Fibroblast of skin of right quadriceps (primary cell): ENCODE measurements around the gene LRRC4C.

Experiments
- DNase-seq: peaks from one replicate; pipeline ENCODE4 v3.0.0-alpha.2; 2013

The LRRC4C gene

DNA sequence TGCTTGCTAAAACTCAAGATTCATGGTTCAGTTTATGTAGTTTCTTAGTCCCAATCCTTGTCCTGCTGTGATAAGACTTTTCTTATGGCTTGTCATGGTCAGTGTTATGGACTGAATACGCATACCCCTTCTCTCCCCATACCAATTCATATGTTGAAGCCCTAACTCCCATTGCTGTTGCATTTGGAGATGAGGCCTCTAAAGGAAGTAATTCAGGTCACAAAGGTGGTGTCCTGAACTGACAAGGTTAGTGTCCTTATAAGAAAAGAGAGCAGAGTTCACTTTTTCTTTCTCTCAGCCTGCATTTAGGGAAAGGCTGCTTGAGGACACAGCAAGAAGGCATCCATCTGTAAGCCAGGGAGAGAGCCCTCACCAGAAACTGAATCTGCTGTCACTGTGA lies 618.2 kb downstream of the LRRC4C start:
- no peak for DNase-seq

DNA sequence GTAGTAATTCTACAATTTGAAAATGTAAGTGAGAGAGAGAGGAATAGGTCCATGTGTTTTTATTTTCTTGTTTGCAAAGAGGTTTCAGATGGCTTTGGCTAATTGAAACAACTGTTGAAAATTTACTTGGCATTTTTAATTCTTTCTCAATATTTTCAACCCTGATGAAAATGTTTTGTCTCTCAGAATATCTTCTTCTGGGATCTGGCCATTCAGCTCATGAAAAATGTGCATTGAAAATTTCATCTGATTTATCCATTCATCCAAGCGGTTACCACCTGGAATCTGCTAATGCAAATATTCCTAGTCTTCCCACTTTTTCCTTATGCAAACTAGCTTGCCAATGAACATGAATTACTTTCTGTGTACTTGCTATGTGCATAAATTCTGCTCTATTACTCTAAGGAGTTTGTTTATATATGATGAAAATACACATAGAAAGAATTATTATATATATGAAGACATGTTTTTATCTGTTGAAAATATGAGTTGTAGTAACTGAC lies 621.2 kb downstream of the LRRC4C start:
- no peak for DNase-seq

DNA sequence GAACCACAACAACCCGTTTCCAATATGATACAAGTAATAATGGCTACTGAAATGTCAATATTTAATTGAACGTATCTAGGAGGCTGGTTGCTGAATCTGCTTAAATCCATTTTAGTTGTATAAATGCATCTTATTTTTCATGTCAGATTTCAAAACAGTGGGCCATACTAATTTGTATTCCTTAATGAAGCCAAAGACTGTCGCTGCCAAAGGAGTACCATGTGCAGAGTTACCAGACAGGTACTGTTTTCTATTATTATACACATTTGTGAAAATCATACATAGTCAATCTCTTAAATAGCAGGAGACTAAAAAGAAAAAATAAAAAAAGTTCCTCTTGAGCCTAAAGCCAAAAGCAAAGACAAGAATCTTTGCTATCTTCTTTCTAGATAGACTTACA lies 632.3 kb downstream of the LRRC4C start:
- DNase-seq, result no peak

DNA sequence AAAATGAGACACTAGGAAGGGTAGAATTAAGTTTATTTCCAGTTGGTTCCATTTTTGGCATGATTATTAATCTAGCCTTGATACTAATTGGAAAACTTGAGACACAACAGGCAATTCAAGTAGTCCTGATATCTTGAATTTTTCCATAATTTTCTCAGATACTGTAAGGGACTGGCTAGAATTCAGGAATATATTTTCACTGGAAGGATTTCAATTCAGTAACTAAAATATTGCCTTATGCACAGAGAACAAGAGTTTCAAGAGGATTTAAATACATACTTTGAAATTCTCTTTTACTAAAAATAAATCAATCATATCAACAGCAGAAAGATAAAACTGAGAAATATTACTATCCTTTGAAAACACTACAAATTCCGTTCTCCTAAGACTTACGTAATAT lies 632.9 kb downstream of the LRRC4C start:
- no peak for DNase-seq

DNA sequence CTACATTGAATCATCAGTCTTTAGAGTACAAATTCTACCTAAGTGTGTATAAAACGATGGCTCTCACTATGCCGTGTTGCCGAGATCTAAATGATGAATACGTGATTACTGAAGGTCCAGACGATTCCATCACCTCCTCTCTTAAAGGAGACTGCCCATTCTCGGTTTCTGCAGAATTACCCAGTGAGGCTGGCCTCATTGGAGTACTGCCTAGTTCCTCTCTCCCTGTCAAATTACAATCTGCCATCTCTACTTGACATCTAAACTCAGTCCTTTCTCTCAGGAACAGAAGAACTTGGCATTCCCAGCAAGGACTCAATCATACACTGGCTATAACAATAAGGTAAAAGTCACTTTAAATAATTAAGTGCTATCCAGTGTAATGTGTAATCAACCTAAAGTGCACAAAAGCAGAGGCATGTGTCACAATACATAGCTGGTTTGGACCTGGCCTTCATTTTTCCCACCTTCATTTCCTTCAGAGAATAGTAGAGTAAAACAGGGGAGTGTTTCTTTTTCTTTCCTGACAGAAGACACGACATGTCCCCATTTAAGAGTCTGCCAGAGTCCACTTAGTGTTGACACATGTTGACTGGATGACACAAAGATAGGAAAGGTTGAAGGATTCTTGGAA lies 634.1 kb downstream of the LRRC4C start:
- DNase-seq, result no peak

DNA sequence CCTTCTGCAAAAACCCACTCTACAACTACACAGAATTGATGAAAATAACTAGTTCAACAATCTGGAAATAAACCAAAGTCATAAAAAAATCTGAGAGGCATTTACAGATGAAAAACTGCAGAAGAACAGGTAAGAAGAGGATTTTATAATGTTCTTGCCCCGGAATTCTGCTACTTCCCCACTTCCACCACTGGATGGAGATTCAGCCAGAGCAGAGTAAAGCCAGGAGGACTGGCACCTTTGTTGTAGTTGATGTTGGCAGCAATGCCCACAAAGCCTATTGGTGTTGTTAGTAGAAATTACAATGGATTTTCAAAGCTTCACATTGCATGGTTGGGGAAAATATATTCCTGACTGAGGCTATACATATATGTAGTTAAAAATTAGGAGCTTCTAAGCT lies 640.2 kb downstream of the LRRC4C start:
- no peak for DNase-seq

DNA sequence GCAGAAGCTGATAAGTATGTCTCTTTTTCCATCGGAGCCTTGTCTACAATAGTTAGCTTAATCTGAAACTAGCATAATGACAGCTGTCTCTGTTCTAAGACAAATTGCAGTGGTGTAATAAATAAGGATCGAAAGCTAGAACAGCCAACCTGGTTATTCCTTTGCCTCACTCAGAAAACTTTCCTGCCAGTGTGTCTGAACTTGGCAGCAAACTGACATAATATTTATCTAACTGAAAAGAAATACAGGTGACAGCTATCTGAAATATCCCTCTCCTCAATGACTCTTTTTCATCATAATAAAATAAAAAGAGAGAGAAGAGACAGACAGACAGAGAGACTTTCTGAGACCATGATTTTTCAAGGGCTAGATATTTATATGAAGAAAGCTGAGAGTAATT lies 642.5 kb downstream of the LRRC4C start:
- DNase-seq, result no peak

DNA sequence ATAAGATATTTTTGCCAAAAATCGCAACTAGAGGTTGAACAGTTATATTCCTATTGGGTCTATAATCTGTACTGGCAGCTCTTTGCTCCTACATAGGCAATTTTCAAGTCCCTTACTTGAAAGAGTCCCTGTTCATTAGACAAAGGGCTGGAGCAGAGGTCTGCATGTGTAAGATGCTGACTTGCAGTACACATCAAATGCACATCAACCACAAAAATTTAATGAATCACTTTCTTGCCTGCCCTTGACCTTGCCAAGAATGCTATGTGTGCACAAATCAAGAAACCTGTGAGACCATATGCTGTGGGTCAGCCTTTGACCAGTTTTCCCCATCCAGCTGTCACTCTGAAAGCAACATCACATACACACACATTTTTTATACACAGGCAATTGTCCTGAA lies 661.5 kb downstream of the LRRC4C start:
- DNase-seq, result peak; percentile 46

DNA sequence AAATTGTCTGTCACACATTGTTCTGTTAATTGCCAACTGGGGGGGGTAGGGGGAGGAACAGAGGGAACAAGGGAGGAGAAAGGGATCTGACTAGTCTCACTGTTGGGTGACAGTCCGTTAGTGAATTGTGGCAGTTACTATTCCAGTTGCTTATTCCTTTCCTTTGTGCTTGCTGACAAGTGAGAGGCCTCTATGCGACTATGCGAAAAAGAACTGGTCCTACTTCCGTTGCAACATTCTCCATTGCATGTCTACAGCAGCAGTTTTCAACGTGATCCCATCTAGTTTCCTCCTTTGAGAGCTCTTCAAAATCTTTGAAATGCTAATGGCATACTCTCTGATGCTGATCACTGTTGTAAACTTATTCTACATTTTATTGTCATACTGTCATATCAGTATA lies 672.2 kb downstream of the LRRC4C start:
- DNase-seq, result no peak

DNA sequence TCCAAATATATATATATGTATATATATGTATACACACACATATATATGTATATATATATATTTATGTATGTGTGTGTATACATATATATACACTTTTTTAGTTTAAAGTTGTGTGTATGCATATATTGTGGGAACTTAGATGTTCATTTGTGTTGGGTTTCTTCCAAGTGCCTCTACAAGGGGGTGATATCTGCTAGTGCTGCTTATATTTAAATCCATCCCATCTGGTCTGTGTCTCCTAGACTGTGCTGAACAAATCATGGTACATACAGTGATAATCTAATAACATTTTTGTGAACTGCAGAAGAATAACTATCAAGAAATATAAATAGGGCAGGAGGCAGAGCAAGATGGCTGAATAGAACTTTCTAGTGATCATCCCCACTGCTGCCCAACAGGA lies 696.4 kb downstream of the LRRC4C start:
- no peak for DNase-seq

DNA sequence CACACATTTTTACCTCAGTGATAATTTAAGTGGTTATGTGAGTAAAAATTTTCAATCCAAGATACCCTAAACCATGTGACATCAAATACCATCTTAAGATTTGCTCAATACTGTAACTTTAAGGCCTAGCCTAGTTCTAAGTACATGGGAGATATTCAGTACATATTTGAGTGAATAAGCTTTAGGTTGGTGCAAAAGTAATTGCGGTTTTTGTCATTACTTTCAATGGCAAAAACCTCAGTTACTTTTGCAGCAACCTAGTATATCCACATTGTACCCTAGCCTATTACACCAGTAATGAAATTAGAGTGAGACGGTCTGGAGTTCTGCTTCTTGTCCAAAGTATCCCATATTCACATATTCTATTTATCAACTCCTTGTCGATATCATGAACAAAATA lies 700.1 kb downstream of the LRRC4C start:
- DNase-seq, result no peak

DNA sequence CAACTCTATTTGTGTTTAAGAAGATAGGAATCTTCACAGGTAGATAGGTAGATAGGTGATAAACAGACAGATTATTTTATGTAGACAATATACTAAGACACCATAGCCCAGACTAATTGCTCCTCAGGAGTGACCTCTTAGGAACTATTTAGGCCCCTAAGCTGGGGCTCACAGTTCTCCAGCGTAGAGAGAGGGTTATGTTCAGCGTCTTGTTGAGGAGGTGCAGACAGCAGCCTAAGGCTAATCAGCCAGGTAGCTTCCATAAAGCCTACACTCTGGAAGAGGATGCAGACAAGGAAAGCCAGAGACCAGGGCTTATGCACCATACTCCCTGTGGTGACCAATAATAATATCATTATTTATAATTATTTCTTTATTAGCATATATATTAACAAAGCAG lies 705.2 kb downstream of the LRRC4C start:
- no peak for DNase-seq

DNA sequence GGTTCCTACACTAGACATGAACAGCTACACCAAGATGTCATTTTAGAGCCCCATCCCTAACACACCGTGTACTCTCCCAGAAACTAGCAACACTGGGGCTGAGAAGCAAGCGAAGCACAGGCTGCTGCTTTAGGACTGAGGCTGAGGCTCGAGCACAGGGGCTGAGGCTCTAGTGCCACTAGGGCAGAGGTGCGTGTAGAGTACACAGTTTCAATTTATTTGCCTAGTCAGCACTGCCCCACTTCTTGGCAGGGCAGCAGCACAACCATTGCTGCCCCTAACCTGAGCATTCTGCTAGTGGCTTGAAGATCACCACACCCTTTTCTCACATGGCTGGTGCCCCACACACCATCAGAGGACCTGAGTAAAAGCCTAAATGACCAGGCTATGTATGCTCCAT lies 713.2 kb downstream of the LRRC4C start:
- DNase-seq, result no peak

DNA sequence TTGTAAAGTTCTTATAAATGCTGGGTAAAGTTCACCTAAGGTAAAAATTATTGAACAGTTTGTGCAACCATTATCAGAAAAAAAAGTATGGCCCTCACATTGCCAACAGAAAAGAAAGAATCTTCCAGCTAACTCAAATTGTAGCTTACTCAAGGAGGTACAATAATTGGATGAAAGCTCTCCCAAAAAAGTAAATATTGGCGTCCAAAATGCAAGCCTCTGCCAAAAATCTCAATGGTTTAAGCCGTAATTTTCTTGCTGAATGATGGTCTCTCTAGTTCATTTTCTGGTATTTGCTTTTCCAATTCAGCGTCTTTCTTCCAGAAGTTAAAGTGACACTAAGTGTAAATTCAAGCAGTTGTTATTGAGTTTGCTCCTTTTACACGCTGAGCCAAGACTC lies 727.3 kb downstream of the LRRC4C start:
- no peak for DNase-seq

DNA sequence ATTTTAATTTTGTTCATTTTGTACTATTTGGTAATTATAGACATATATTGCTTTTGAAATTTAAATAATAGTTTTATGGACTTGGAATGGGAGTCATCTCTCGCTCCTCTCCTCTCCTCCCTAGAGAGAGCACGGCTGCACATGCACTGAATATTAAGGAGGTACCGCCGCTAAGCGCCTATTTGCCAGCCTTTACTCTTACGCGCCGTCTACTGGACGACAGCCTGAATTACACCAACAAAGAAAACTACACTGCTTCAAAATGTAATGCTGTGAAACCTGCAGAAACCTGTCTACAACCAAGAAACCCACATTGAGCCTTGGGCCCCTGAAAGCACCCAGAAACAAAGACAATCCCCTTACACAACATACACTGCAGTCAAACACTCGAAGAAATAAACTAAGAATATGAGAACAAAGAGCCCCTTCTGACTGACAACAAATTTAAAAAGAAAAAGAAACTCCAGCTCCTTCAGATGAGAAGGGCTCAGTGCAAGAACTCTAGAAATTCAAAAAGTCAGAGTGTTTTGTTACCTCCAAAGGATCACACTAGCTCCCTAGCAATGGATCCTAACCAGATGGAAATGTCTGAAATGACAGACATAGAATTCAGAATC lies 737.2 kb downstream of the LRRC4C start:
- DNase-seq, result peak; percentile 17

DNA sequence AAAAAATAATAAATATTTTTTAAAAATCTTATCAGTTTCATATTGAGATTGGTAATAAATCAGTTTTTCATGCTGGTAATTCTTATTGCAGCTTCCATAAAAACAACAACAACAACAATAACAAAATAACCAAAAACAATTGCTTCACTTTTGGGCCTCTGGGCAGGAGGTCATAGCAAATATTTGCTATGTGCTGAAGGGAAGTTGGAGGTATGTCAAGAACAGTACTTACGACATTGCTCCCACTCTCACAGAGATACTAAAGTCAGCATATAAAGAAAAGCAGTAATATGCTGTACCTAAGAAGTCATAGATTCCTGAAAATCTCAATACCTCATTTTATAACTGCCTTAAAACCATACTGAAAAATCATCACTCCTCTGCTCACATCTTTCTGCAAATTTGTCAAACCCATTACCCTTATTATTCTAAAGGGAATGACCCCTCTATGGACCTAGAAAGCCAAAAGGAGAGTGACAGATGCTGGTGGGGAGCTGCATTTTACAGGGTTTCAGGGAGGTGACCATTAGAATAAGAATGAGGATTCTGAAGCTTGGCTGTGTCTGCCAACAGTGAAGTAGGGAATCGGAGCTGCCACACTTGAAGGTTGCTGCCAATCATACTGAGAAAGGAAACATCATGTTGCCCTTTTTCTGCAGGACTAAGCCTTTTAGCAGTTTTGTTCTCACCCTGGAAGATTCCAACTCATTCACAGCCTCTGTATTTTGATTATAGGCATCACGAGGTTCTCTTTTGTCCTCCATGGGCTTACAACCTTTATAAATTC lies 742.9 kb downstream of the LRRC4C start:
- no peak for DNase-seq

DNA sequence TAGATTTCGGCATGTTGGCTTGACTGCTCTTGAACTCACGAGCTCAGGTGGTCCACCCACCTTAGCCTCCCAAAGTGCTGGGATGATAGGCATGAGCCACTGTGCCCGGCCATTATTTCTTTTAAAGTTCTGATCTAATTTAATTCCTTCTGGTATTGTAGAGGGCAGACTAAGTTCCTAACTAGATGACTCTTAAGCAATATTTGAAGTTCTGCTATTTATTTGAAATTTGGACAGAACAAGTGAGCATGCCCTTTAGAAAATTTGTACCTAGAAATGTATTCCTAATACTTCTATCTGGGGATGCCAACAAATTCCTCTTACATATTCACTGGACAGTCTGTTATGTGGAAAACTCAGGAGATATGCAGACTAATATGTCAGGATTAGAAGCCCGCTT lies 746.4 kb downstream of the LRRC4C start:
- DNase-seq, result no peak

DNA sequence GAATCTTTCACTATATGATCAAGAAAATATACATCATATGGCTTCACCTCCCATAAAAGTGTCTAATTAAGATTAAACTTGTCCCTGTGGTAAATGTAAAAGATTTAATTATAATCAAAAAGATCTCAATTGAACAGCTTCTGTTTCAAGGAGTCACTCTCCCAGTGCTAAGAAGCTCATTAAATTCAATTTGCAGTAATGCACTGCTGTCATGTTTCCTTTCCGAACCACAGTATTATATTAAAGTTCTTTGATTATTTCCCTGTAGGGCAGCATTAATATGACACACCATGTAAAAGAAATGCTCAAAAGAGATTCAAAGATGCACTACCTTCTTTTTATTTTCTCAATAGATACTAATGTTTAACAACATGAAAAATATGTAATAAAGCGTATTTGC lies 758.4 kb downstream of the LRRC4C start:
- no peak for DNase-seq

DNA sequence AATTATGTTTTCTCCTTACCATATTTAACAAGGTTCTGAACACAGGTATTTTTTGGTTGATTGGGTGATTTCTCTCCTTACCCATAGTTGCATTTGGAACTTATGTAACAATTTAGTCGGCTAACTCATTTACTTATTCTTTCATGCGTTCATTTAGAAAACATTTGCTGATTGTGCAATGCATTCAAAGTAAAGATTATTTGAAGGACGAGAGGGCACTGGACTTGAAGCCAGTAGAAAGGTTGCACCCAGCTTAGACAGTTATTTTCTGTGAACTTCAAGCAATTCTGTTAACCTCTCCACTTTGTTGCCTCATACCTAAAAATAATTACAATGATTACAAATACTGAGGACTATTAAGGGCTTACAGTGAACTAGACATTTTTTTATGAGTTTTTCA lies 769.6 kb downstream of the LRRC4C start:
- no peak for DNase-seq

DNA sequence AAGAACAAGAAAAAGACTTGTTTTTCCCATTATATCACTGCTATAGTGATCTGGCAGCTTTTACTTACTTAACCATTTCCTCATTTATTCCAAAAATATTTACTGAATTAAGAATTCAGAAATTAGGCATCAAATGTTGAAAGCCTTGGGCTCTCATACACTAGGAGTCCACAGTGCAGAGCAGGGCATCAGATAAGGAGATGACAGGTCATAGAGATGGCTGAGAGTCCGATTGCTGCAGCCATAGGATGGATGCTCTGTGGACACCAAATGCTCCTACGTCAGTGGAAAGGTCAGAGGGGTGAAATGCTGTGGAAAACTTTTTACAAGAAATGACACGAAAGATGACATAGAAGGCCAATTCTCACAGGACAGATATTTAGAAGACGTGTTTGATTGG lies 771.1 kb downstream of the LRRC4C start:
- no peak for DNase-seq

DNA sequence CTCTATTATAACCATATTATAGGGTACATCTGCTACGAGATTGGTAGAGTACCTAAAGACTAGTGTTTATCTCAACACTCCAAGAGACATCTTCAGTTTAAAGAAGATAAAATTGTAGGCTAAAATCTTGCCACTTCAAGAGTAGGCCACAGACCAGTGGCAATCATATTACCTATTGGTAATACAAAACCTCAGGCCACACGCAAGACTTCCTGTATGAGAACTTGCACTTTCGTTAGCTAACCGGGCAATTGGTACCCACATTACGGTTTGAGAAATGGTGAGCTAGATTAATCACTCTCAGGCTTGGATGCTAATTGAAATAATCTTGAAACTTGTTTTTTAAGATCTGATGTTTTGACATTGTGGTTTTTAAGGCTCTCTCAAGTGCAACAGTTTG lies 772.7 kb downstream of the LRRC4C start:
- no peak for DNase-seq

DNA sequence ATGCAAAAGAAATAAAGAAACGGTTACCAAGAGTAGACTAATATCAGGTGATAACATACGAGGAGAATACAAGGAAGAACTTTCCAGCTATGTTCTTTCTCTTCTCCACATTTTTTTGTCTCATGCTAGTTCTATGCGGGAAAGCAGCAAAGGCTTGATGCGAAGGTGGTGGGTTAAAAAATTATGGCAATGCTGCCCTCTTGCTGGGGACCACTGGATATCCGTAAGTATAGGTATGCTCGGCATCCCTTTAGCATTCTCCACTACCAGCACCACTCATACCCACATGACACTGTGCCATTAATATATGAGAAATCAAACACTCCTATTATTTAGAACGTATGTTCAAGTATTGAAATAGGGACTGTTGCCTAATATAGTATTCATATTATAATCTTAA lies 776.4 kb downstream of the LRRC4C start:
- no peak for DNase-seq

DNA sequence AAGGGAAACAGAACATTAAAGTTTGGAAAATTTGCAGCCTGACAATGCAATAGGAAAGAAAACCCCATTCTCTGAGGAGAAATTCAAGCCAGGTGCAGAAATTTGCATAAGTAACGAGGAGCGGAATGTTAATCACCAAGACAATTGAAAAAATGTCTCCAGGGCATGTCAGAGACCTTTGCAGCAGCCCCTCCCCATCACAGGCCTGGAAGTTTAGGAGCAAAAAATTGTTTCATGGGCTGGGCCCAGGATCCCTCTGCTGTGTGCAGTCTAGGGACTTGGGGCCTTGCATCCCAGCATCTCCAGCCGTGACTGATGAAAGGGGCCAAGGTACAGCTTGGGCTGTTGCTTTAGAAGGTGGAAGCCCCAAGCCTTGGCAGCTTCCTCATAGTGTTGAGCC lies 780.2 kb downstream of the LRRC4C start:
- DNase-seq, result no peak

DNA sequence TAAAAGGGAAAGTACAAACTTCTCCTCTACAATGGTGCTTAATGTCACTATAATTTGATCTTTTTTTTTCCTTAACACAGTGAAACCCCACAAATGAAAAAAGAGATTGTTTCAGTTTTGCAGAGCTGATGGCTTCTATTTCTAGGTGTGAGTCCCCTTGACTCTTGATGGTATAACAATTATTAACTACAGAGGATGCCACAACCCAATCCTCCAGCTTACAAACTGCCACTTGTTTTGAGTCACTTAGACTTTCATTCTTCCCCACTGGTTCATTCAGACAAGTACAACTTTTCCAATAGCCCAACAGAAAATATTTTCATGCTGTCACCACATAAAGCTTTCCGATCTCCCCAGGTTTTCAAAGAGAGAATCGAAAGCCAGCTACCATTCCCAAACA lies 812.2 kb downstream of the LRRC4C start:
- no peak for DNase-seq
